CD4-positive, alpha-beta T cell (primary cell): ENCODE data around the gene KDM4D. TPM values are rescaled to one million over a fixed set of nuclear protein-coding genes. Genes with fewer than 3 reads are reported as not detected.

ENCODE experiments used
- ATAC-seq: fragments of 200-7000 bp; cut with Tn5 transposase; one replicate; pipeline ENCODE4 v1.10.0; 2022; ENCODE audit warnings: mild to moderate bottlenecking; ENCODE audit not compliant: poor library complexity
- CTCF ChIA-PET: fragments of 350-600 bp; sonication (Branson Sonifier 250); formaldehyde crosslinking; loops from one replicate; lab custom pipeline; 2021; ENCODE audit warnings: antibody characterized with exemption, inconsistent platforms; lab: Charles Lee
- POLR2A ChIA-PET: fragments of 350-600 bp; sonication (Branson Sonifier 250); formaldehyde crosslinking; loops from one replicate; lab custom pipeline; 2021; ENCODE audit warnings: antibody characterized with exemption, inconsistent platforms; lab: Charles Lee
- DNase-seq, 14 experiments: peaks; one replicate each; pipeline ENCODE4 v3.0.0-alpha.2; 2013 to 2020; ENCODE audit warnings: mixed read lengths in 2 of 14
- H3K27ac ChIP-seq, 2 donors: one replicate each; pipeline versions ENCODE4 v1.5.1 to v1.7.0; 2013; ENCODE audit warnings: low read length in 2 of 2, low read depth in 1 of 2, mild to moderate bottlenecking in 1 of 2
- H3K27me3 ChIP-seq, 2 experiments: 1 replicate in 1 of 2; 2 replicates in 1 of 2; pipeline versions ENCODE4 v1.6.1 to v1.7.0; 2013; ENCODE audit warnings: low read length in 2 of 2, control low read depth in 1 of 2, mild to moderate bottlenecking in 1 of 2, moderate library complexity in 1 of 2; ENCODE audit not compliant: insufficient read depth in 2 of 2, control insufficient read depth in 1 of 2
- H3K36me3 ChIP-seq: one replicate; pipeline ENCODE4 v1.6.1; 2013; ENCODE audit warnings: low read length, control low read depth; ENCODE audit not compliant: insufficient read depth
- H3K4me1 ChIP-seq: one replicate; pipeline ENCODE4 v1.6.1; 2013; ENCODE audit warnings: low read length, control low read depth; ENCODE audit not compliant: insufficient read depth
- H3K4me3 ChIP-seq: one replicate; pipeline ENCODE4 v1.5.1; 2013; ENCODE audit warnings: mild to moderate bottlenecking, low read length, moderate library complexity
- H3K9me3 ChIP-seq, 2 experiments: 1 replicate in 1 of 2; 2 replicates in 1 of 2; pipeline versions ENCODE4 v1.6.1 to v1.7.0; 2013; ENCODE audit warnings: low read length in 2 of 2, mild to moderate bottlenecking in 2 of 2, control low read depth in 1 of 2, moderate library complexity in 1 of 2; ENCODE audit not compliant: control insufficient read depth in 1 of 2, insufficient read depth in 1 of 2
- H3K27ac Mint-ChIP-seq: one replicate; pipeline ENCODE4 v1.8.0; 2020; ENCODE audit warnings: mixed read lengths
- H3K27me3 Mint-ChIP-seq: one replicate; pipeline ENCODE4 v1.8.0; 2021; ENCODE audit warnings: mixed read lengths
- H3K36me3 Mint-ChIP-seq: one replicate; pipeline ENCODE4 v1.8.0; 2021; ENCODE audit warnings: low read depth, mixed read lengths
- H3K4me1 Mint-ChIP-seq: one replicate; pipeline ENCODE4 v1.8.0; 2021; ENCODE audit warnings: low read depth, mixed read lengths
- H3K4me3 Mint-ChIP-seq: one replicate; pipeline ENCODE4 v1.8.0; 2020; ENCODE audit warnings: mild to moderate bottlenecking, mixed read lengths
- H3K9me3 Mint-ChIP-seq: one replicate; pipeline ENCODE4 v1.8.0; 2020; ENCODE audit warnings: mixed read lengths
- CTCF ChIP-seq: fragments of 200-600 bp; IDR thresholded peaks from one replicate; pipeline ENCODE4 v1.8.0; 2022; ENCODE audit warnings: antibody characterized with exemption, mild to moderate bottlenecking
- intact Hi-C, 2 experiments: fragments of 100-400 bp; cut with DNase I in 1 of 2; cut with micrococcal nuclease in 1 of 2; formaldehyde crosslinking; loops; one replicate each; pipeline versions ENCODE4 v1.15.1 to v1.9.0; 2023 to 2025; cut with DNase I, micrococcal nuclease
- total RNA-seq, 174 experiments: library from RNA in 2 of 174; stranded (reverse) in 2 of 174; gene quantifications; one replicate each; pipeline ENCODE4 v1.2.3 and lab custom pipeline; 2021 to 2026

The KDM4D gene
- total RNA-seq, 2 experiments from 2014 or later, result 0.16 to 0.22 TPM

GRCh38 chr11:94975599-94975998 is 2.1 kb downstream of the KDM4D start:
- no peaks in the 10 kb centered on the region for H3K4me1 ChIP-seq
- Mint-ChIP-seq H3K27ac (no peak overlapping the region), H3K27me3 (no peaks in the 10 kb centered on the region), H3K9me3 (peaks cover 2% of the 10 kb centered on the region), H3K36me3 (peaks cover 31% of the 10 kb centered on the region), H3K4me1 (peaks cover 28% of the 10 kb centered on the region), H3K4me3 (peak overlapping the region; percentile 45)
- POLR2A ChIA-PET, result interaction anchor here (1.0 to 5.2 kb wide), 2 partner anchors 92 to 114 kb away, joined by 4 to 82 read pairs; partner anchors contain the start of genes ENDOD1 and SRSF8
- H3K4me3 ChIP-seq, result no peak overlapping the region
- no peak overlapping the region for H3K27ac ChIP-seq
- H3K9me3 ChIP-seq, result no peaks in the 10 kb centered on the region
- ATAC-seq (no peak), DNase-seq (no peak)
- no peak for TF ChIP-seq CTCF
- intact Hi-C loops, result loop anchor here (2.0 to 10.0 kb wide), 8 partner anchors 89 to 1417 kb away; partner anchors contain the start of genes CEP57 (in 1 of the 2), ENDOD1 (in 1 of the 2), JRKL (in 1 of the 2) and MED17 (in 1 of the 2)
- H3K27me3 ChIP-seq, result no peaks in the 10 kb centered on the region
- peaks cover 16% of the 10 kb centered on the region for H3K36me3 ChIP-seq
- CTCF ChIA-PET, result interaction anchor here (1.2 kb wide), 1 partner anchor 472 kb away, joined by 3 read pairs; no protein-coding TSS in a partner anchor

GRCh38 chr11:94987378-94987777 is 13.9 kb downstream of the KDM4D start:
- Histone ChIP-seq H3K36me3 (no peaks in the 10 kb centered on the region), H3K27me3 (peaks cover 0 to 13% of the 10 kb centered on the region in 2 experiments), H3K4me1 (no peaks in the 10 kb centered on the region), H3K9me3 (no peaks in the 10 kb centered on the region), H3K4me3 (no peak overlapping the region), H3K27ac (no peak overlapping the region)
- no peaks in the 10 kb centered on the region for H3K4me1 Mint-ChIP-seq
- H3K36me3 Mint-ChIP-seq, result no peaks in the 10 kb centered on the region
- ATAC-seq (no peak), DNase-seq (no peak)
- ChIA-PET CTCF (no interaction called here), POLR2A (interaction anchor here (0.5 kb wide), 1 partner anchor 94 kb away, joined by 3 read pairs; no protein-coding TSS in a partner anchor)
- H3K27me3 Mint-ChIP-seq, result peaks cover 65% of the 10 kb centered on the region
- H3K4me3 Mint-ChIP-seq, result no peak overlapping the region
- H3K27ac Mint-ChIP-seq, result no peak overlapping the region
- no peaks in the 10 kb centered on the region for H3K9me3 Mint-ChIP-seq
- no peak for TF ChIP-seq CTCF
- intact Hi-C loops, result no loop called here

- Mint-ChIP-seq H3K27me3 (peaks cover 58% of the 10 kb centered on the region), H3K36me3 (no peaks in the 10 kb centered on the region), H3K9me3 (no peaks in the 10 kb centered on the region), H3K4me1 (no peaks in the 10 kb centered on the region), H3K4me3 (no peak overlapping the region), H3K27ac (no peak overlapping the region)
- Histone ChIP-seq H3K36me3 (no peaks in the 10 kb centered on the region), H3K4me3 (no peak overlapping the region), H3K27ac (no peak overlapping the region), H3K9me3 (no peaks in the 10 kb centered on the region), H3K27me3 (peaks cover 0 to 13% of the 10 kb centered on the region in 2 experiments), H3K4me1 (no peaks in the 10 kb centered on the region)
- DNase-seq (no peak), ATAC-seq (no peak)
- intact Hi-C loops, result no loop called here
- TF ChIP-seq CTCF, result no peak
- CTCF ChIA-PET, result no interaction called here
- POLR2A ChIA-PET, result no interaction called here
Measured at GRCh38 chr11:94988748-94989147, 15.2 kb downstream of the KDM4D start.
